ENCODE measurements around the gene FAM135A. TPM values are rescaled to one million over a fixed set of nuclear protein-coding genes. Genes with fewer than 3 reads are reported as not detected.

The FAM135A gene
- total and polyA plus RNA-seq, 2 donors (not counting 1 experiment from before 2014, with no cell fraction given): 3.9 to 30.6 TPM

- no peaks in the 10 kb centered on the region for H3K27me3 Mint-ChIP-seq
- Histone ChIP-seq H3K4me1 (ENCODE audit: control insufficient read depth in 2 of 2, insufficient read depth in 2 of 2, low read length in 2 of 2) (peaks cover 7 to 17% of the 10 kb centered on the region in 2 donors), H3K4me3 (ENCODE audit: control extremely low read depth in 1 of 5, extremely low read depth in 1 of 5, insufficient read depth in 1 of 5, low read depth in 2 of 5, low read length in 4 of 5) (no peak overlapping the region), H3K9me3 (ENCODE audit: control extremely low read depth in 1 of 3, control insufficient read depth in 2 of 3, insufficient read depth in 1 of 3, low read length in 2 of 3) (no peaks in the 10 kb centered on the region), H3K4me2 (replicated peaks; ENCODE audit: low read depth, low read length, poor library complexity, severe bottlenecking) (no peak overlapping the region), H3K9ac (ENCODE audit: low read length) (no peak overlapping the region), H2AFZ (ENCODE audit: insufficient read depth, low read depth, low read length, poor library complexity, severe bottlenecking) (no peak overlapping the region), H3K79me2 (ENCODE audit: control insufficient read depth, insufficient read depth, low read length) (peaks cover 25% of the 10 kb centered on the region), H3K27me3 (replicated peaks in 1 of 4; ENCODE audit: control extremely low read depth in 1 of 4, control insufficient read depth in 3 of 4, insufficient read depth in 4 of 4, low read length in 3 of 4) (no peaks in the 10 kb centered on the region), H3K27ac (ENCODE audit: low read length in 2 of 2) (no peak overlapping the region), H4K20me1 (ENCODE audit: control insufficient read depth, insufficient read depth, low read length, poor library complexity, severe bottlenecking) (no peaks in the 10 kb centered on the region), H3K36me3 (replicated peaks in 1 of 2; ENCODE audit: control extremely low read depth in 1 of 2, control insufficient read depth in 1 of 2, extremely low read depth in 1 of 2, insufficient read depth in 2 of 2, low read length in 1 of 2) (peaks cover 0 to 4% of the 10 kb centered on the region in 2 experiments)
- no CpG with 5 or more reads among the region's 1 CpG for WGBS (ENCODE audit: insufficient coverage)
- TF ChIP-seq CTCF (IDR thresholded peaks at IDR 0.05) (no peak), EZH2 (IDR thresholded peaks at IDR 0.05; ENCODE audit: borderline replicate concordance, insufficient read depth, low read depth, low read length, poor library complexity, severe bottlenecking) (no peak)
- H3K9me3 Mint-ChIP-seq (ENCODE audit: insufficient read depth): no peaks in the 10 kb centered on the region
- peaks cover 23% of the 10 kb centered on the region for H3K4me1 Mint-ChIP-seq
- DNase-seq (no peak), ATAC-seq (ENCODE audit: low read depth) (no peak)
- ChIA-PET CTCF (no interaction called here), POLR2A (no interaction called here)
- no peak overlapping the region for H3K27ac Mint-ChIP-seq
- H3K4me3 Mint-ChIP-seq: no peak overlapping the region
- intact Hi-C loops (cut with micrococcal nuclease): loop anchor here (10.0 kb wide), 1 partner anchor 551 kb away; the partner anchor contains the start of gene COL19A1
These were observed 2.4 kb downstream of the FAM135A start for GRCh38 chr6:70415660-70416059.

- H3K79me2 ChIP-seq (ENCODE audit: control insufficient read depth, insufficient read depth, low read length): peaks cover 26% of the 10 kb centered on the region
- H3K4me2 ChIP-seq (replicated peaks; ENCODE audit: low read depth, low read length, poor library complexity, severe bottlenecking): no peak overlapping the region
- Mint-ChIP-seq H3K27ac (no peak overlapping the region), H3K9me3 (ENCODE audit: insufficient read depth) (no peaks in the 10 kb centered on the region), H3K27me3 (no peaks in the 10 kb centered on the region), H3K4me3 (no peak overlapping the region), H3K4me1 (no peaks in the 10 kb centered on the region)
- peaks cover 8% of the 10 kb centered on the region for H4K20me1 ChIP-seq (ENCODE audit: control insufficient read depth, insufficient read depth, low read length, poor library complexity, severe bottlenecking)
- ATAC-seq (ENCODE audit: low read depth): no peak
- intact Hi-C loops (cut with micrococcal nuclease): no loop called here
- no peak overlapping the region for H3K27ac ChIP-seq (ENCODE audit: low read length in 2 of 2)
- TF ChIP-seq EZH2 (IDR thresholded peaks at IDR 0.05; ENCODE audit: borderline replicate concordance, insufficient read depth, low read depth, low read length, poor library complexity, severe bottlenecking) (no peak), CTCF (IDR thresholded peaks at IDR 0.05) (no peak)
- no peak overlapping the region for H3K4me3 ChIP-seq (ENCODE audit: control extremely low read depth in 1 of 5, extremely low read depth in 1 of 5, insufficient read depth in 1 of 5, low read depth in 2 of 5, low read length in 4 of 5)
- no peak overlapping the region for H3K9ac ChIP-seq (ENCODE audit: low read length)
- no peaks in the 10 kb centered on the region for H3K9me3 ChIP-seq (ENCODE audit: control extremely low read depth in 1 of 3, control insufficient read depth in 2 of 3, insufficient read depth in 1 of 3, low read length in 2 of 3)
- peaks cover 4 to 11% of the 10 kb centered on the region in 2 experiments for H3K36me3 ChIP-seq (replicated peaks in 1 of 2; ENCODE audit: control extremely low read depth in 1 of 2, control insufficient read depth in 1 of 2, extremely low read depth in 1 of 2, insufficient read depth in 2 of 2, low read length in 1 of 2)
- no peaks in the 10 kb centered on the region for H3K27me3 ChIP-seq (replicated peaks in 1 of 4; ENCODE audit: control extremely low read depth in 1 of 4, control insufficient read depth in 3 of 4, insufficient read depth in 4 of 4, low read length in 3 of 4)
- DNase-seq: no peak
- ChIA-PET CTCF (no interaction called here), POLR2A (no interaction called here)
- WGBS (ENCODE audit: insufficient coverage): 100% methylated on average over 1 of the region's 2 CpGs
- H2AFZ ChIP-seq (ENCODE audit: insufficient read depth, low read depth, low read length, poor library complexity, severe bottlenecking): no peak overlapping the region
- no peaks in the 10 kb centered on the region for H3K4me1 ChIP-seq (ENCODE audit: control insufficient read depth in 2 of 2, insufficient read depth in 2 of 2, low read length in 2 of 2)
These were observed 8.2 kb downstream of the FAM135A start for GRCh38 chr6:70421509-70421908.

Data from B cell (primary cell).